CD4-positive, alpha-beta T cell (primary cell): ENCODE data around the gene TMEM151B. TPM values are rescaled to one million over a fixed set of nuclear protein-coding genes. Genes with fewer than 3 reads are reported as not detected.
"Not testable (repeated sequence)": the region's sequence is repeated elsewhere in the genome, so short reads cannot be mapped to it uniquely, and the experiment has no call there.

ENCODE experiments used
- ATAC-seq: fragments of 200-7000 bp; cut with Tn5 transposase; one replicate; pipeline ENCODE4 v1.10.0; 2022; ENCODE audit warnings: mild to moderate bottlenecking; ENCODE audit not compliant: poor library complexity
- CTCF ChIA-PET: fragments of 350-600 bp; sonication (Branson Sonifier 250); formaldehyde crosslinking; loops from one replicate; lab custom pipeline; 2021; ENCODE audit warnings: antibody characterized with exemption, inconsistent platforms; lab: Charles Lee
- POLR2A ChIA-PET: fragments of 350-600 bp; sonication (Branson Sonifier 250); formaldehyde crosslinking; loops from one replicate; lab custom pipeline; 2021; ENCODE audit warnings: antibody characterized with exemption, inconsistent platforms; lab: Charles Lee
- DNase-seq, 14 experiments: peaks; one replicate each; pipeline ENCODE4 v3.0.0-alpha.2; 2013 to 2020; ENCODE audit warnings: mixed read lengths in 2 of 14
- H3K27ac ChIP-seq, 2 donors: one replicate each; pipeline versions ENCODE4 v1.5.1 to v1.7.0; 2013; ENCODE audit warnings: low read length in 2 of 2, low read depth in 1 of 2, mild to moderate bottlenecking in 1 of 2
- H3K27me3 ChIP-seq, 2 experiments: 1 replicate in 1 of 2; 2 replicates in 1 of 2; pipeline versions ENCODE4 v1.6.1 to v1.7.0; 2013; ENCODE audit warnings: low read length in 2 of 2, control low read depth in 1 of 2, mild to moderate bottlenecking in 1 of 2, moderate library complexity in 1 of 2; ENCODE audit not compliant: insufficient read depth in 2 of 2, control insufficient read depth in 1 of 2
- H3K36me3 ChIP-seq: one replicate; pipeline ENCODE4 v1.6.1; 2013; ENCODE audit warnings: low read length, control low read depth; ENCODE audit not compliant: insufficient read depth
- H3K4me1 ChIP-seq: one replicate; pipeline ENCODE4 v1.6.1; 2013; ENCODE audit warnings: low read length, control low read depth; ENCODE audit not compliant: insufficient read depth
- H3K4me3 ChIP-seq: one replicate; pipeline ENCODE4 v1.5.1; 2013; ENCODE audit warnings: mild to moderate bottlenecking, low read length, moderate library complexity
- H3K9me3 ChIP-seq, 2 experiments: 1 replicate in 1 of 2; 2 replicates in 1 of 2; pipeline versions ENCODE4 v1.6.1 to v1.7.0; 2013; ENCODE audit warnings: low read length in 2 of 2, mild to moderate bottlenecking in 2 of 2, control low read depth in 1 of 2, moderate library complexity in 1 of 2; ENCODE audit not compliant: control insufficient read depth in 1 of 2, insufficient read depth in 1 of 2
- H3K27ac Mint-ChIP-seq: one replicate; pipeline ENCODE4 v1.8.0; 2020; ENCODE audit warnings: mixed read lengths
- H3K27me3 Mint-ChIP-seq: one replicate; pipeline ENCODE4 v1.8.0; 2021; ENCODE audit warnings: mixed read lengths
- H3K36me3 Mint-ChIP-seq: one replicate; pipeline ENCODE4 v1.8.0; 2021; ENCODE audit warnings: low read depth, mixed read lengths
- H3K4me1 Mint-ChIP-seq: one replicate; pipeline ENCODE4 v1.8.0; 2021; ENCODE audit warnings: low read depth, mixed read lengths
- H3K4me3 Mint-ChIP-seq: one replicate; pipeline ENCODE4 v1.8.0; 2020; ENCODE audit warnings: mild to moderate bottlenecking, mixed read lengths
- H3K9me3 Mint-ChIP-seq: one replicate; pipeline ENCODE4 v1.8.0; 2020; ENCODE audit warnings: mixed read lengths
- intact Hi-C, 2 experiments: fragments of 100-400 bp; cut with DNase I in 1 of 2; cut with micrococcal nuclease in 1 of 2; formaldehyde crosslinking; loops; one replicate each; pipeline versions ENCODE4 v1.15.1 to v1.9.0; 2023 to 2025; cut with DNase I, micrococcal nuclease
- total RNA-seq, 174 experiments: library from RNA in 2 of 174; stranded (reverse) in 2 of 174; gene quantifications; one replicate each; pipeline ENCODE4 v1.2.3 and lab custom pipeline; 2021 to 2026
- TF ChIP-seq, protein P1 (sequence below): fragments of 200-600 bp; IDR thresholded peaks from one replicate; pipeline ENCODE4 v1.8.0; 2022; ENCODE audit warnings: antibody characterized with exemption, mild to moderate bottlenecking

Gene TMEM151B
- total RNA-seq, 2 experiments from 2014 or later, result not detected

DNA sequence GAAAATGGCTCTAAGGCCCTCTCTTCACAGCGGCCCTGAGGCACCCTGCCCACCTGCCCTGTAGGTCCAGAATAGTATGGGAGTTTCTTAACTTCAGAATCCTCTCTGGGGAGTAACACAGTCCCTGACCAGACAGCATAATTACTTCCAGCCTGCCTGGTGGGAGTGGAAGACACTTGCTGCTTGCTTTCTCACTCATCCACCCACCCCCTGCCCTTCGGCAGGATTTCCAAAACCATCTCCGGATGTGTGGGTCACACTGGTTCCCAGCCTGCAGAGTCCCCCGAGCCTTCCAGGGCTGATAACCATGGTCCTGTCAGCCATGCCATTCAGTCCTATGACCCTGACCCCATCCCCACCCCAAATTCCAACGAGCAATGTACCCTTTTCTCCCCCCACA, 41.4 kb upstream of the TMEM151B start:
- no peaks in the 10 kb centered on the region for H3K9me3 ChIP-seq
- ChIA-PET CTCF (interaction anchor here (0.6 kb wide), 1 partner anchor 12 kb away, joined by 4 read pairs; the partner anchor contains the start of gene MYMX), POLR2A (interaction anchor here (1.0 to 1.9 kb wide), 2 partner anchors 8 to 18 kb away, joined by 3 to 6 read pairs; partner anchors contain the start of gene HSP90AB1)
- TF ChIP-seq, protein P1, sequence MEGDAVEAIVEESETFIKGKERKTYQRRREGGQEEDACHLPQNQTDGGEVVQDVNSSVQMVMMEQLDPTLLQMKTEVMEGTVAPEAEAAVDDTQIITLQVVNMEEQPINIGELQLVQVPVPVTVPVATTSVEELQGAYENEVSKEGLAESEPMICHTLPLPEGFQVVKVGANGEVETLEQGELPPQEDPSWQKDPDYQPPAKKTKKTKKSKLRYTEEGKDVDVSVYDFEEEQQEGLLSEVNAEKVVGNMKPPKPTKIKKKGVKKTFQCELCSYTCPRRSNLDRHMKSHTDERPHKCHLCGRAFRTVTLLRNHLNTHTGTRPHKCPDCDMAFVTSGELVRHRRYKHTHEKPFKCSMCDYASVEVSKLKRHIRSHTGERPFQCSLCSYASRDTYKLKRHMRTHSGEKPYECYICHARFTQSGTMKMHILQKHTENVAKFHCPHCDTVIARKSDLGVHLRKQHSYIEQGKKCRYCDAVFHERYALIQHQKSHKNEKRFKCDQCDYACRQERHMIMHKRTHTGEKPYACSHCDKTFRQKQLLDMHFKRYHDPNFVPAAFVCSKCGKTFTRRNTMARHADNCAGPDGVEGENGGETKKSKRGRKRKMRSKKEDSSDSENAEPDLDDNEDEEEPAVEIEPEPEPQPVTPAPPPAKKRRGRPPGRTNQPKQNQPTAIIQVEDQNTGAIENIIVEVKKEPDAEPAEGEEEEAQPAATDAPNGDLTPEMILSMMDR, result no peak
- ATAC-seq, result no peak
- no peaks in the 10 kb centered on the region for H3K27me3 Mint-ChIP-seq
- peaks cover 8% of the 10 kb centered on the region for H3K4me1 Mint-ChIP-seq
- H3K36me3 ChIP-seq, result no peaks in the 10 kb centered on the region
- peaks cover 11% of the 10 kb centered on the region for H3K4me1 ChIP-seq
- no peaks in the 10 kb centered on the region for H3K27me3 ChIP-seq
- H3K27ac ChIP-seq, result no peak overlapping the region
- no peak overlapping the region for H3K4me3 Mint-ChIP-seq
- intact Hi-C loops, result loop anchor here in 1 of 2 experiments (10.0 kb wide), 1 partner anchor 594 kb away; the partner anchor contains the start of gene MAD2L1BP
- no peaks in the 10 kb centered on the region for H3K36me3 Mint-ChIP-seq
- no peaks in the 10 kb centered on the region for H3K9me3 Mint-ChIP-seq
- H3K4me3 ChIP-seq, result no peak overlapping the region
- DNase-seq, result no peak
- no peak overlapping the region for H3K27ac Mint-ChIP-seq

DNA sequence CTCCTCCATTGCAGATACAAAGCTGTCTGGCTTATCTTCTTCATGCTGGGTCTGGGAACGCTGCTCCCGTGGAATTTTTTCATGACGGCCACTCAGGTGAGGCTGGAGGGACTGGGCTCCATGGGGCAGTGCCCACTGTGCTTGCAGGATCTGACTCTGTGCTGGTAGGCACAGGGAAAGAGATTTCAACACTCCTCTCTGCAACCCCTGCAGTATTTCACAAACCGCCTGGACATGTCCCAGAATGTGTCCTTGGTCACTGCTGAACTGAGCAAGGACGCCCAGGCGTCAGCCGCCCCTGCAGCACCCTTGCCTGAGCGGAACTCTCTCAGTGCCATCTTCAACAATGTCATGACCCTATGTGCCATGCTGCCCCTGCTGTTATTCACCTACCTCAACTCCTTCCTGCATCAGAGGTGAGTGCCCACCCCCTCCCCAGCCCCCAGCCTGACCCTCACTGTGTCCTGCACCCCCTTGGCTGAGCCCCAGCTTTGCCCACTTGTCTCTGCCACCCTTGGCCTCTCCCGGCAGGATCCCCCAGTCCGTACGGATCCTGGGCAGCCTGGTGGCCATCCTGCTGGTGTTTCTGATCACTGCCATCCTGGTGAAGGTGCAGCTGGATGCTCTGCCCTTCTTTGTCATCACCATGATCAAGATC, 40.7 kb upstream of the TMEM151B start:
- ChIA-PET CTCF (interaction anchor here (0.6 kb wide), 1 partner anchor 13 kb away, joined by 4 read pairs; the partner anchor contains the start of gene MYMX), POLR2A (no interaction called here)
- Mint-ChIP-seq H3K9me3 (no peaks in the 10 kb centered on the region), H3K27ac (no peak overlapping the region), H3K36me3 (no peaks in the 10 kb centered on the region), H3K27me3 (no peaks in the 10 kb centered on the region), H3K4me3 (no peak overlapping the region), H3K4me1 (peaks cover 1% of the 10 kb centered on the region)
- TF ChIP-seq, protein P1, result no peak
- Histone ChIP-seq H3K27me3 (no peaks in the 10 kb centered on the region), H3K9me3 (no peaks in the 10 kb centered on the region), H3K36me3 (no peaks in the 10 kb centered on the region), H3K4me1 (peaks cover 4% of the 10 kb centered on the region), H3K27ac (no peak overlapping the region), H3K4me3 (no peak overlapping the region)
- intact Hi-C loops, result loop anchor here in 1 of 2 experiments (10.0 kb wide), 1 partner anchor 595 kb away; the partner anchor contains the start of gene MAD2L1BP
- ATAC-seq (no peak), DNase-seq (no peak)

DNA sequence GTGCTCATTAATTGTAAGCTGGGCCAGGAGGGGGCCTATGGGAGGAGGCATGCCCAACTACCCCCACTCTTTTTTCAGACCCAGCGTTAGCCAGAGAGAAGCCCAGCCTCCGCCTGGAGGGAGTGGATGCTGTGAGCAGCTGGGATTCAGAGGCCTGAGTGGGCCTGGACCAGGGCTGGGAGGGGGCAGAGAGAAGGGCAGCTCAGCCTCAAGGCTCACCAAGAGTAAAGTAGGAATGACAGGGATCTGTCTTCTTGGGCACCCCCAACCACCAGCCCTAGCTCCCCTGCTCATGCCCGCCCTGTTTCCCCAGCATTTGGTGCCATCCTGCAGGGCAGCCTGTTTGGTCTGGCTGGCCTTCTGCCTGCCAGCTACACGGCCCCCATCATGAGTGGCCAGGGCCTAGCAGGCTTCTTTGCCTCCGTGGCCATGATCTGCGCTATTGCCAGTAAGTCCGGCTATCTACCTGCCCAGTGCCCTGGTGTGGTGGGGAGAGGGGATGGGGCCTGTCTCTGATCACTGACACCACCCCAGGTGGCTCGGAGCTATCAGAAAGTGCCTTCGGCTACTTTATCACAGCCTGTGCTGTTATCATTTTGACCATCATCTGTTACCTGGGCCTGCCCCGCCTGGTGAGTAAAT, 40.1 kb upstream of the TMEM151B start:
- Histone ChIP-seq H3K27ac (no peak overlapping the region), H3K9me3 (no peaks in the 10 kb centered on the region), H3K4me1 (peaks cover 3% of the 10 kb centered on the region), H3K36me3 (no peaks in the 10 kb centered on the region), H3K27me3 (no peaks in the 10 kb centered on the region), H3K4me3 (no peak overlapping the region)
- Mint-ChIP-seq H3K4me1 (no peaks in the 10 kb centered on the region), H3K36me3 (no peaks in the 10 kb centered on the region), H3K4me3 (no peak overlapping the region), H3K27ac (no peak overlapping the region), H3K27me3 (no peaks in the 10 kb centered on the region), H3K9me3 (no peaks in the 10 kb centered on the region)
- TF ChIP-seq, protein P1, result no peak
- intact Hi-C loops, result no loop called here
- ChIA-PET CTCF (interaction anchor here (0.6 kb wide), 1 partner anchor 384 kb away, joined by 4 read pairs; no protein-coding TSS in a partner anchor), POLR2A (no interaction called here)
- ATAC-seq (no peak), DNase-seq (no peak)

DNA sequence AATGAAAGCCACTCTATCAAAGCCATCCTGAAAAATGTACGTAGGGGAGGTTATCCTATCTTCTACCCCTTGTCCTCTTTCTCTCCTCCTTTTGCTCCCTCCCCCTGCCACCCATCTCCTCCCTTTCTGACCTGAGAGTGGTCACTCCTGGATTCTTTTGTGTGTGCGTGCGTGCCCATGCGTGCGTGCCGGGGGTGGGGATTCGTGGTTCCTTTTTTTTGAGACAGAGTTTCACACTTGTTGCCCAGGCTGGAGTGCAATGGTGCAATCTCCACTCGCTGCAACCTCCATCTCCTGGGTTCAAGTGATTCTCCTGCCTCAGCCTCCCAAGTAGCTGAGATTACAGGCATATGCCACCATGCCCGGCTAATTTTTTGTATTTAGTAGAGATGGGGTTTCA, 38.8 kb upstream of the TMEM151B start:
- H3K27me3 ChIP-seq, POLR2A ChIA-PET, H3K36me3 Mint-ChIP-seq, H3K4me1 Mint-ChIP-seq, H3K4me3 Mint-ChIP-seq, CTCF ChIA-PET, H3K9me3 Mint-ChIP-seq, H3K4me3 ChIP-seq, H3K27me3 Mint-ChIP-seq, H3K36me3 ChIP-seq, H3K27ac ChIP-seq, intact Hi-C loops, ATAC-seq, H3K4me1 ChIP-seq, H3K27ac Mint-ChIP-seq, H3K9me3 ChIP-seq: not testable (repeated sequence)
- peak in 1 of 14 experiments; percentile 36 for DNase-seq
